ENCODE results near the gene ANKZF1.

ANKZF1 gene

DNA sequence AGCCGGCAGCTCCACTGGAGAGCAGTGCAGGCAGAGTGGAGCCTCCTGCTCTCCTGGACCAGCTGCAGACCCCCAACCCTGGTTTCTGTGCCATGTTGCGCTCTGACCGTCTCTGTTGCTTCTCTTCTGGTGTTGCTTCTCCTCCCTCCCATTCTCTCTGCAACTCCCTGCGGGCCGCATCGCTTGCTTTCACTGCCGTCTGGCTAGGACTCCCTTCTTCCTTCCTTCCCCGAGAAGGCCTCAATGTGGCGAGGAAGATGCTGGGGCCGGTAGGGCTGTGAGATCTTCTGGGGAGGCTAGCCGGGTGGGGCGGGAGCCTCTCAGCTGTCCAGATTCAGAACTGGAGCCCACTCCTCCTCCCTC is 55.7 kb downstream of the ANKZF1 start:
- H3K9me3 ChIP-seq (ENCODE audit: control insufficient read depth, low read length), result no peaks in the 10 kb centered on the region
- H3K4me3 ChIP-seq (ENCODE audit: extremely low read depth, insufficient read depth, low read length, poor library complexity, severe bottlenecking), result no peak overlapping the region
- H3K36me3 ChIP-seq (ENCODE audit: control insufficient read depth, insufficient read depth, low read length), result peaks cover 50% of the 10 kb centered on the region
- WGBS, 2 experiments (ENCODE audit: insufficient coverage in 2 of 2), result 86 to 97% methylated on average over 5 of the region's 12 CpGs
- H3K4me1 ChIP-seq (ENCODE audit: control insufficient read depth, insufficient read depth, low read length, poor library complexity, severe bottlenecking), result peaks cover 9% of the 10 kb centered on the region
- H3K27ac ChIP-seq (ENCODE audit: low read depth, low read length, severe bottlenecking), result no peak overlapping the region

DNA sequence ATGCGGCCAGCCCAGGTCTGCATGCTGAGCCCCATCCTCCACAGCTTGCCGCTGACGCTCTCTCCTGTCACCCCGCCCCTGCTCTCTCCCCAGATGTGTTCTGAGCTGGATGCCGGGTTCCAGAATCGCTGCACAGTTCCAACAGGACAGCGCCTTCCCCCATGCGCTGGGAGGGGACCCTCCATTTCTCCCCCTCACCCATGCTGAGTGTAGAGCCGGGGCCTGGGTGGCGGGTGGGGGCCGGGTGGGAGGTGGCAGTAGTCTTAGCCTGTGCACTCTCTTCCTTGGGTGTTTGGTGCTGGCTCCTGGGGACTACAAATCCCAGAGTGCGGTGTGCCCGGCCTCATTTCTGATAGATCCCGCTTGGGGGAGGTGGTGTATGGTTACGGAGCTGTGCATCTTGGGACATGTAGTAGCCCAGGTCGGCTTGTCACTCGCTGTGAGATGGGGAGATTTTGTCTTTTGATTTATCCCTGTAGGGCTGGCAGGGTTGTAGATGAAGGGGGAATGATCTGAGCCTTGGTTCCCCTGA is 56.4 kb downstream of the ANKZF1 start:
- Histone ChIP-seq H3K4me3 (ENCODE audit: extremely low read depth, insufficient read depth, low read length, poor library complexity, severe bottlenecking) (no peak overlapping the region), H3K36me3 (ENCODE audit: control insufficient read depth, insufficient read depth, low read length) (peaks cover 44% of the 10 kb centered on the region), H3K27ac (ENCODE audit: low read depth, low read length, severe bottlenecking) (no peak overlapping the region), H3K9me3 (ENCODE audit: control insufficient read depth, low read length) (no peaks in the 10 kb centered on the region), H3K4me1 (ENCODE audit: control insufficient read depth, insufficient read depth, low read length, poor library complexity, severe bottlenecking) (peaks cover 3% of the 10 kb centered on the region)
- 54 to 74% methylated on average over 9 to 12 of the region's 17 CpGs for WGBS, 2 experiments (ENCODE audit: insufficient coverage in 2 of 2)

All from mesodermal cell (in vitro differentiated cells).